PC-9 (cell line): ENCODE measurements around the gene CDC20.

Source experiments
- EZH2 ChIP-seq: fragments of 200-600 bp; sonication (generic); IDR thresholded peaks from 2 replicates; pipeline ENCODE4 v1.8.0; 2017; ENCODE audit warnings: antibody characterized with exemption, low read depth
- TF ChIP-seq, protein P1 (sequence below): fragments of 200-600 bp; sonication (generic); conservative IDR thresholded peaks from 2 replicates; pipeline ENCODE4 v1.6.1; 2017; ENCODE audit warnings: mixed run types, antibody characterized with exemption, mild to moderate bottlenecking, moderate library complexity

DNA sequence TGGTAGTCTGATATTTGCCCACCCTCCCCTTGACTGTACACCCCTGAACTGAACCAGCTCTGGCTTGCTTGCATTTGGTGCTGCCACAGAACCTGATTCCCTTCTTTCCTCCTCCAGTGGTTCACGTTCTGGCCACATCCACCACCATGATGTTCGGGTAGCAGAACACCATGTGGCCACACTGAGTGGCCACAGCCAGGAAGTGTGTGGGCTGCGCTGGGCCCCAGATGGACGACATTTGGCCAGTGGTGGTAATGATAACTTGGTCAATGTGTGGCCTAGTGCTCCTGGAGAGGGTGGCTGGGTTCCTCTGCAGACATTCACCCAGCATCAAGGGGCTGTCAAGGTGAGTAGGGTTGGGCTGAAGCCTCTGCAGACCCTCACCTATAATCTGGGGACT lies 1.8 kb downstream of the CDC20 start:
- TF ChIP-seq, protein P1, sequence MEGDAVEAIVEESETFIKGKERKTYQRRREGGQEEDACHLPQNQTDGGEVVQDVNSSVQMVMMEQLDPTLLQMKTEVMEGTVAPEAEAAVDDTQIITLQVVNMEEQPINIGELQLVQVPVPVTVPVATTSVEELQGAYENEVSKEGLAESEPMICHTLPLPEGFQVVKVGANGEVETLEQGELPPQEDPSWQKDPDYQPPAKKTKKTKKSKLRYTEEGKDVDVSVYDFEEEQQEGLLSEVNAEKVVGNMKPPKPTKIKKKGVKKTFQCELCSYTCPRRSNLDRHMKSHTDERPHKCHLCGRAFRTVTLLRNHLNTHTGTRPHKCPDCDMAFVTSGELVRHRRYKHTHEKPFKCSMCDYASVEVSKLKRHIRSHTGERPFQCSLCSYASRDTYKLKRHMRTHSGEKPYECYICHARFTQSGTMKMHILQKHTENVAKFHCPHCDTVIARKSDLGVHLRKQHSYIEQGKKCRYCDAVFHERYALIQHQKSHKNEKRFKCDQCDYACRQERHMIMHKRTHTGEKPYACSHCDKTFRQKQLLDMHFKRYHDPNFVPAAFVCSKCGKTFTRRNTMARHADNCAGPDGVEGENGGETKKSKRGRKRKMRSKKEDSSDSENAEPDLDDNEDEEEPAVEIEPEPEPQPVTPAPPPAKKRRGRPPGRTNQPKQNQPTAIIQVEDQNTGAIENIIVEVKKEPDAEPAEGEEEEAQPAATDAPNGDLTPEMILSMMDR = no peak
- no peak for TF ChIP-seq EZH2
